Testis (tissue), 3 donors: ENCODE data around the gene CCR7. TPM values are rescaled to one million over a fixed set of nuclear protein-coding genes. Genes with fewer than 3 reads are reported as not detected.

Experiments used
- DNase-seq: peaks from one replicate; pipeline ENCODE4 v3.0.0-alpha.2; 2019
- H3K27ac ChIP-seq, 2 donors: fragments of 200-600 bp; sonication (generic); one replicate each; pipeline ENCODE4 v1.5.1; 2019
- H3K27me3 ChIP-seq: fragments of 200-600 bp; sonication (generic); one replicate; pipeline ENCODE4 v1.5.1; 2019
- H3K36me3 ChIP-seq: fragments of 200-600 bp; sonication (generic); one replicate; pipeline ENCODE4 v1.5.1; 2017; ENCODE audit warnings: low read depth; ENCODE audit errors: missing control alignments
- H3K4me1 ChIP-seq: fragments of 200-600 bp; sonication (generic); one replicate; pipeline ENCODE4 v1.5.1; 2019
- H3K4me3 ChIP-seq, 2 donors: fragments of 200-600 bp; sonication (generic); one replicate each; pipeline ENCODE4 v1.5.1; 2017 to 2019
- H3K9me3 ChIP-seq: fragments of 200-600 bp; sonication (generic); one replicate; pipeline ENCODE4 v1.5.1; 2017
- POLR2A ChIP-seq: fragments of 450-650 bp; IDR thresholded peaks from one replicate; pipeline ENCODE4 v1.6.1; 2017; ENCODE audit warnings: antibody characterized with exemption, mild to moderate bottlenecking, moderate library complexity
- WGBS, 2 donors: methylation state at CpG; one replicate each; pipeline ENCODE4 v1.1.5; 2018; 5-methylcytosine and 5-hydroxymethylcytosine counted together
- intact Hi-C: fragments of 100-400 bp; cut with DNase I; formaldehyde crosslinking; loops from one replicate; pipeline ENCODE4 v1.15.1; 2023; ENCODE audit warnings: low total_unique reads
- polyA plus RNA-seq: library from polyadenylated mRNA; stranded (reverse); fragments of 350-450 nt; fragmentation: Illumina TruSeq; extraction: RNeasy Lipid Tissue Mini Kit (QIAGEN cat#74804); gene quantifications from one replicate; pipeline ENCODE4 v1.2.3, GENCODE V29; 2014; ENCODE audit warnings: low read depth, low replicate concordance; ENCODE audit not compliant: insufficient read depth
- total RNA-seq, 2 donors: library from RNA; depleted of rRNA; stranded (reverse); fragments of >200 nt; gene quantifications; one replicate each; pipeline ENCODE4 v1.2.3, GENCODE V29; 2016
- TF ChIP-seq, protein P1 (sequence below), 3 experiments: fragments of 450-650 bp in 2 of 3; fragments of 200-600 bp in 1 of 3; sonication (generic) in 1 of 3; IDR thresholded peaks; one replicate each; pipeline ENCODE4 v1.5.1; 2016 to 2019; ENCODE audit warnings: antibody characterized with exemption in 3 of 3, mild to moderate bottlenecking in 2 of 3, moderate library complexity in 1 of 3

The CCR7 gene
- total and polyA plus RNA-seq, 3 donors from 2014 or later = 0.87 to 1.5 (median 1.3) TPM

DNA sequence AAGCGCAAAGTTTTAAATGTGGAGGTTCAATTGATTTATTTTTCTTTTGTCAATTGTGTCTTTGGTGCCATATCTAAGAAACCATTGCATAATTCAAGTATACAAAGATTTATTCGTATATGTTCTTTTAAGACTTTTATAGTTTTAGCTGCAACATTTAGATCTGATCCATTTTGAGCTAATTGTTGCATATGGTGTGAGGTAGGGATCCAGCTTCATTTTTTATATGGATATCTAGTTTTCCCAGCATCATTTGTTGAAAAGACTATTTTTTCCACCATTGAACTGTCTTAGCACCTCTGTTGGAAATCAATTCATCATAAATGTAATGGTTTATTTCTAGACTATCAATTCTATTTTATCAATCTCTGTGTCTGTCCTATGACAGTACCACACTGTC, 2.1 kb upstream of the CCR7 start:
- WGBS, 2 donors = 94 to 97% methylated on average over 2 of the region's 2 CpGs

DNA sequence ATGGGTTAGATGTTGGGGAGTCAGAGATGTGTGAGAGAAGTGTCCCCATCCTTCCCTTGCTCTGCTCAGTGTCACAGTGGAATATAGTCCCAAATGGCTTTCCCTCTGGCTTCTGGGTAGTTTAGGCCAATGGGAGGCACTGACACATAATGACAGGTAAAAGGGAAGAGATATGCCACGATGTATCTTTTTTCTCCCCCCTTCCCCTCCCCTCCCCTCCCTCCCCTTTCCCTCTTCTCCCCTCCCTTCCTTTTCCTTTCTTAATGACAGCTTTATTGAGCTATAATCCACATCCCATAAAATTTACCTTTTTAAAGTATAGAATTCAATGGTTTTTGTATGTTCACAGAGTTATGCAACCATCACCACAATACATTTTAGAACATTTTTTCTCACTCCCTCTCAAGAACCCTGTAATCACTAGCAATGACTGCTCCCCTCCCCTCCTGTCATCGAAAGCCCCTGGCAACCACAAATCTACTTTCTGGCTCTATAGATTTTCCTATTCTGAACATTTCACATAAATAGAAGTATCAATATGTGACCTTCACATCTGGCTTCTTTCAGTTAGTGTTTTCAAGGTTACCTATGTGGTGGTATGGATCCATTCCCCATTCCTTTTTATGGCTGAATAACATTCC, 617 bp upstream of the CCR7 start:
- WGBS, 2 donors = 57 to 60% methylated on average over 2 of the region's 2 CpGs
- TF ChIP-seq, protein P1, sequence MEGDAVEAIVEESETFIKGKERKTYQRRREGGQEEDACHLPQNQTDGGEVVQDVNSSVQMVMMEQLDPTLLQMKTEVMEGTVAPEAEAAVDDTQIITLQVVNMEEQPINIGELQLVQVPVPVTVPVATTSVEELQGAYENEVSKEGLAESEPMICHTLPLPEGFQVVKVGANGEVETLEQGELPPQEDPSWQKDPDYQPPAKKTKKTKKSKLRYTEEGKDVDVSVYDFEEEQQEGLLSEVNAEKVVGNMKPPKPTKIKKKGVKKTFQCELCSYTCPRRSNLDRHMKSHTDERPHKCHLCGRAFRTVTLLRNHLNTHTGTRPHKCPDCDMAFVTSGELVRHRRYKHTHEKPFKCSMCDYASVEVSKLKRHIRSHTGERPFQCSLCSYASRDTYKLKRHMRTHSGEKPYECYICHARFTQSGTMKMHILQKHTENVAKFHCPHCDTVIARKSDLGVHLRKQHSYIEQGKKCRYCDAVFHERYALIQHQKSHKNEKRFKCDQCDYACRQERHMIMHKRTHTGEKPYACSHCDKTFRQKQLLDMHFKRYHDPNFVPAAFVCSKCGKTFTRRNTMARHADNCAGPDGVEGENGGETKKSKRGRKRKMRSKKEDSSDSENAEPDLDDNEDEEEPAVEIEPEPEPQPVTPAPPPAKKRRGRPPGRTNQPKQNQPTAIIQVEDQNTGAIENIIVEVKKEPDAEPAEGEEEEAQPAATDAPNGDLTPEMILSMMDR (IDR thresholded peaks at IDR 0.05) = no peak
- TF ChIP-seq POLR2A = no peak

More for the DNA sequence above, 2.1 kb upstream of the CCR7 start:
- TF ChIP-seq, protein P1 (IDR thresholded peaks at IDR 0.05) = no peak
- no peak for TF ChIP-seq POLR2A
- H3K9me3 ChIP-seq = no peaks in the 10 kb centered on the region
- intact Hi-C loops = no loop called here
- no peaks in the 10 kb centered on the region for H3K4me1 ChIP-seq
- H3K4me3 ChIP-seq = no peak overlapping the region
- H3K27ac ChIP-seq = no peak overlapping the region
- H3K27me3 ChIP-seq = no peaks in the 10 kb centered on the region
- H3K36me3 ChIP-seq = no peaks in the 10 kb centered on the region
- no peak for DNase-seq

DNA sequence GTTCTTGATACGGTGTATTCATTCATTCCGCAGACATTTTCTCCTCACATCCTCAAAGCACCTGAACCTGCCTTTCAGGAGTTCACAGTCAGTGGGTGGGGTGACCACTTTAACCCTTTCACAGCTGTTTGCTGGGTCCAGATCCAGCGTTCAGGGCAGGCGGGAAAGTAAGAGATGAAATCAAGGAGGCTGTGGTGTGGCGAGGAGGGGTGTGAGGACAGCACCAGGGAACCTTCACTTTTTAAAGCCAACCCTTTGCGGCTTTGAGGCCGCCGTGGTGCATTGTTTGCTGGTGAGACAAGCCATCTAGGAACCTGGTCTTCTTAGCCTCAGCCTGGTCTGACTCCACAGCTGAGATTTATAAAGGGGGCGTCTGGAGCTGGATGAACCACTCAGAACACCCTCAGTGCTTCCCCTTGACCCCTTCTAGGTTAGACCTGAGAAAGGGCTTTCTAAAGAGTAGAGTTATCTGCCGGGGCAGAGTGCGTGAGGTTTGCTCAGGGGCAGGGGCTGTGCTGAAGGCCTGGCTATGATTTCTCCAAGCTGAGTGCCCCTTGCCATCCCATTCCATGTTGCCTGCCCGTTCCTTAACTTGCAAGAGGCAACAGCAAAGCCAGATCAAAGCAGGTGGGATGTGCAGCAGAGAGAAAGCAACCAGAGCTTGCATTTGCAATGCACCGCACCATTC, 933 bp downstream of the CCR7 start:
- H3K9me3 ChIP-seq = no peaks in the 10 kb centered on the region
- WGBS, 2 donors = 92 to 95% methylated on average over 13 of the region's 13 CpGs
- no peak for DNase-seq
- intact Hi-C loops = no loop called here
- no peaks in the 10 kb centered on the region for H3K27me3 ChIP-seq
- H3K4me3 ChIP-seq = no peak overlapping the region
- no peak overlapping the region for H3K27ac ChIP-seq
- no peaks in the 10 kb centered on the region for H3K36me3 ChIP-seq
- TF ChIP-seq, protein P1 (IDR thresholded peaks at IDR 0.05) = no peak
- TF ChIP-seq POLR2A = no peak
- peaks cover 13% of the 10 kb centered on the region for H3K4me1 ChIP-seq

More for the DNA sequence above, 617 bp upstream of the CCR7 start:
- H3K4me3 ChIP-seq = no peak overlapping the region
- no peaks in the 10 kb centered on the region for H3K36me3 ChIP-seq
- no peak overlapping the region for H3K27ac ChIP-seq
- no peaks in the 10 kb centered on the region for H3K4me1 ChIP-seq
- no peak for DNase-seq
- no peaks in the 10 kb centered on the region for H3K27me3 ChIP-seq
- intact Hi-C loops = no loop called here
- H3K9me3 ChIP-seq = no peaks in the 10 kb centered on the region

GRCh38 chr17:40563220-40564052, 1.8 kb downstream of the CCR7 start:
- WGBS, 2 donors = 88 to 89% methylated on average over 13 of the region's 13 CpGs
- intact Hi-C loops = no loop called here
- H3K9me3 ChIP-seq = no peaks in the 10 kb centered on the region
- no peak overlapping the region for H3K4me3 ChIP-seq
- no peaks in the 10 kb centered on the region for H3K36me3 ChIP-seq
- no peak for TF ChIP-seq POLR2A
- TF ChIP-seq, protein P1 (IDR thresholded peaks at IDR 0.05) = no peak
- H3K4me1 ChIP-seq = peaks cover 21% of the 10 kb centered on the region
- DNase-seq = no peak
- no peaks in the 10 kb centered on the region for H3K27me3 ChIP-seq
- H3K27ac ChIP-seq = no peak overlapping the region
